ENCODE measurements around the gene JAKMIP1.

- TF ChIP-seq, protein P1, sequence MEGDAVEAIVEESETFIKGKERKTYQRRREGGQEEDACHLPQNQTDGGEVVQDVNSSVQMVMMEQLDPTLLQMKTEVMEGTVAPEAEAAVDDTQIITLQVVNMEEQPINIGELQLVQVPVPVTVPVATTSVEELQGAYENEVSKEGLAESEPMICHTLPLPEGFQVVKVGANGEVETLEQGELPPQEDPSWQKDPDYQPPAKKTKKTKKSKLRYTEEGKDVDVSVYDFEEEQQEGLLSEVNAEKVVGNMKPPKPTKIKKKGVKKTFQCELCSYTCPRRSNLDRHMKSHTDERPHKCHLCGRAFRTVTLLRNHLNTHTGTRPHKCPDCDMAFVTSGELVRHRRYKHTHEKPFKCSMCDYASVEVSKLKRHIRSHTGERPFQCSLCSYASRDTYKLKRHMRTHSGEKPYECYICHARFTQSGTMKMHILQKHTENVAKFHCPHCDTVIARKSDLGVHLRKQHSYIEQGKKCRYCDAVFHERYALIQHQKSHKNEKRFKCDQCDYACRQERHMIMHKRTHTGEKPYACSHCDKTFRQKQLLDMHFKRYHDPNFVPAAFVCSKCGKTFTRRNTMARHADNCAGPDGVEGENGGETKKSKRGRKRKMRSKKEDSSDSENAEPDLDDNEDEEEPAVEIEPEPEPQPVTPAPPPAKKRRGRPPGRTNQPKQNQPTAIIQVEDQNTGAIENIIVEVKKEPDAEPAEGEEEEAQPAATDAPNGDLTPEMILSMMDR (IDR thresholded peaks at IDR 0.05): no peak
- TF ChIP-seq POLR2A (IDR thresholded peaks at IDR 0.05): no peak
- TF ChIP-seq POLR2AphosphoS5 (IDR thresholded peaks at IDR 0.05): no peak
Observed at GRCh38 chr4:5999830-6000365, 200.5 kb downstream of the JAKMIP1 start.

All from breast epithelium (tissue), 3 donors.